HL-60 (cell line): ENCODE data around the gene SMIM26.

Experiments used
- DNase-seq, 2 experiments: peaks; one replicate each; pipeline ENCODE4 v3.0.0-alpha.2; 2010 to 2020; ENCODE audit warnings: low read depth in 1 of 2, low spot score in 1 of 2
- H3K27ac ChIP-seq: fragments of 250-450 bp; sonication (Bioruptor Pico); replicated peaks from 2 replicates; pipeline ENCODE4 v1.5.1; 2020; ENCODE audit warnings: mild to moderate bottlenecking, moderate library complexity
- H3K27me3 ChIP-seq: fragments of 250-450 bp; sonication (Bioruptor Pico); 2 replicates; pipeline ENCODE4 v1.5.1; 2021; ENCODE audit warnings: mild to moderate bottlenecking, moderate library complexity; ENCODE audit not compliant: insufficient read depth, poor library complexity, severe bottlenecking
- H3K4me3 ChIP-seq: replicated peaks from 2 replicates; pipeline ENCODE4 v1.5.1; 2011; ENCODE audit warnings: mild to moderate bottlenecking, control low read depth, low read length; ENCODE audit not compliant: insufficient read depth
- GABPA ChIP-seq: IDR thresholded peaks from 2 replicates; pipeline ENCODE4 v1.6.1; 2012; ENCODE audit warnings: low read depth
- POLR2AphosphoS5 ChIP-seq: IDR thresholded peaks from 2 replicates; pipeline ENCODE4 v1.6.1; 2012; ENCODE audit warnings: low read depth
- SPI1 ChIP-seq: IDR thresholded peaks from 2 replicates; pipeline ENCODE4 v1.6.1; 2012; ENCODE audit warnings: low read depth, mild to moderate bottlenecking, borderline replicate concordance
- TF ChIP-seq, protein P1 (sequence below): IDR thresholded peaks from 2 replicates; pipeline ENCODE4 v1.6.1; 2012; ENCODE audit warnings: low read depth; ENCODE audit not compliant: insufficient replicate concordance
- TF ChIP-seq, protein P2 (sequence below): IDR thresholded peaks from one replicate; pipeline ENCODE4 v1.5.1; 2011; ENCODE audit warnings: low read length, control low read depth, inconsistent platforms; ENCODE audit not compliant: insufficient read depth

SMIM26 gene

DNA sequence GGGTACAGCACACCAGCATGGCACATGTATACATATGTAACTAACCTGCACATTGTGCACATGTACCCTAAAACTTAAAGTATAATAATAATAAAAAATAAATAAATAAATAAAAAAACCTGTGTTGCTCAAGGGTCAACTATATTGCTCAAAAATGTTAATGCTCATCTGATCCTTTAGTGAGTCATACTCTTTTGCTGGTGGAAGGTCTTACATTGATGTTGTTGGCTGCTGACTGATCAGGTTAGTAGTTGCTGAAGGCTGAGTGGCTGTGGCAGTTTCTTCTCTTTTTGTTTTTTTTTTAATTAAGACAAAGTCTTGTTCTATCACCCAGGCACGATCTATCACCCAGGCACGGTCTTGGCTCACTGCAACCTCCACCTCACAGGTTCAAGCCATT, 29.6 kb upstream of the SMIM26 start:
- TF ChIP-seq SPI1 (no peak), POLR2AphosphoS5 (no peak), GABPA (no peak)
- TF ChIP-seq, protein P1, sequence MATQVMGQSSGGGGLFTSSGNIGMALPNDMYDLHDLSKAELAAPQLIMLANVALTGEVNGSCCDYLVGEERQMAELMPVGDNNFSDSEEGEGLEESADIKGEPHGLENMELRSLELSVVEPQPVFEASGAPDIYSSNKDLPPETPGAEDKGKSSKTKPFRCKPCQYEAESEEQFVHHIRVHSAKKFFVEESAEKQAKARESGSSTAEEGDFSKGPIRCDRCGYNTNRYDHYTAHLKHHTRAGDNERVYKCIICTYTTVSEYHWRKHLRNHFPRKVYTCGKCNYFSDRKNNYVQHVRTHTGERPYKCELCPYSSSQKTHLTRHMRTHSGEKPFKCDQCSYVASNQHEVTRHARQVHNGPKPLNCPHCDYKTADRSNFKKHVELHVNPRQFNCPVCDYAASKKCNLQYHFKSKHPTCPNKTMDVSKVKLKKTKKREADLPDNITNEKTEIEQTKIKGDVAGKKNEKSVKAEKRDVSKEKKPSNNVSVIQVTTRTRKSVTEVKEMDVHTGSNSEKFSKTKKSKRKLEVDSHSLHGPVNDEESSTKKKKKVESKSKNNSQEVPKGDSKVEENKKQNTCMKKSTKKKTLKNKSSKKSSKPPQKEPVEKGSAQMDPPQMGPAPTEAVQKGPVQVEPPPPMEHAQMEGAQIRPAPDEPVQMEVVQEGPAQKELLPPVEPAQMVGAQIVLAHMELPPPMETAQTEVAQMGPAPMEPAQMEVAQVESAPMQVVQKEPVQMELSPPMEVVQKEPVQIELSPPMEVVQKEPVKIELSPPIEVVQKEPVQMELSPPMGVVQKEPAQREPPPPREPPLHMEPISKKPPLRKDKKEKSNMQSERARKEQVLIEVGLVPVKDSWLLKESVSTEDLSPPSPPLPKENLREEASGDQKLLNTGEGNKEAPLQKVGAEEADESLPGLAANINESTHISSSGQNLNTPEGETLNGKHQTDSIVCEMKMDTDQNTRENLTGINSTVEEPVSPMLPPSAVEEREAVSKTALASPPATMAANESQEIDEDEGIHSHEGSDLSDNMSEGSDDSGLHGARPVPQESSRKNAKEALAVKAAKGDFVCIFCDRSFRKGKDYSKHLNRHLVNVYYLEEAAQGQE, result no peak
- TF ChIP-seq, protein P2, sequence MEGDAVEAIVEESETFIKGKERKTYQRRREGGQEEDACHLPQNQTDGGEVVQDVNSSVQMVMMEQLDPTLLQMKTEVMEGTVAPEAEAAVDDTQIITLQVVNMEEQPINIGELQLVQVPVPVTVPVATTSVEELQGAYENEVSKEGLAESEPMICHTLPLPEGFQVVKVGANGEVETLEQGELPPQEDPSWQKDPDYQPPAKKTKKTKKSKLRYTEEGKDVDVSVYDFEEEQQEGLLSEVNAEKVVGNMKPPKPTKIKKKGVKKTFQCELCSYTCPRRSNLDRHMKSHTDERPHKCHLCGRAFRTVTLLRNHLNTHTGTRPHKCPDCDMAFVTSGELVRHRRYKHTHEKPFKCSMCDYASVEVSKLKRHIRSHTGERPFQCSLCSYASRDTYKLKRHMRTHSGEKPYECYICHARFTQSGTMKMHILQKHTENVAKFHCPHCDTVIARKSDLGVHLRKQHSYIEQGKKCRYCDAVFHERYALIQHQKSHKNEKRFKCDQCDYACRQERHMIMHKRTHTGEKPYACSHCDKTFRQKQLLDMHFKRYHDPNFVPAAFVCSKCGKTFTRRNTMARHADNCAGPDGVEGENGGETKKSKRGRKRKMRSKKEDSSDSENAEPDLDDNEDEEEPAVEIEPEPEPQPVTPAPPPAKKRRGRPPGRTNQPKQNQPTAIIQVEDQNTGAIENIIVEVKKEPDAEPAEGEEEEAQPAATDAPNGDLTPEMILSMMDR, result no peak
- H3K27ac ChIP-seq, result no peak overlapping the region
- no peak for DNase-seq
- no peak overlapping the region for H3K4me3 ChIP-seq
- H3K27me3 ChIP-seq, result no peaks in the 10 kb centered on the region

DNA sequence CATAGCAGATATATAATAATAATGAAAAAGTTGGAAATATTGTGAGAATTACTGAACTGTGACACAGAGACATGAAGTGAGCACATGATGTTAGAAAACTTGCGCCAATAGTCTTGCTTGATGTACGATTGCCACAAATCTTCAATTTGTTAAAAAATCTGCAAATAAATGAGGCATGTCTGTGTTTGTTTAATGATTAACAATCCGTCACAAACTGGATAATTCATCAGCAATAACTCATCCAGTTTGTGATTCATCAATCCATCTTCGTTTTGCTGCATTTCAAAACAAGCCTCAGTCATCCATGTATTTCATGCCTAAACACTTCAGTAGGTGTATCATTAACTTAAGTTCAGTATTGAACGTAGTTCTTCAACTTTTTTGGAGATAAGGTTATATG, 25.5 kb upstream of the SMIM26 start:
- no peak for DNase-seq
- H3K27me3 ChIP-seq, result no peaks in the 10 kb centered on the region
- no peak overlapping the region for H3K4me3 ChIP-seq
- H3K27ac ChIP-seq, result no peak overlapping the region
- TF ChIP-seq POLR2AphosphoS5 (no peak), GABPA (no peak), SPI1 (no peak)
- TF ChIP-seq, protein P1, result no peak
- TF ChIP-seq, protein P2, result no peak

DNA sequence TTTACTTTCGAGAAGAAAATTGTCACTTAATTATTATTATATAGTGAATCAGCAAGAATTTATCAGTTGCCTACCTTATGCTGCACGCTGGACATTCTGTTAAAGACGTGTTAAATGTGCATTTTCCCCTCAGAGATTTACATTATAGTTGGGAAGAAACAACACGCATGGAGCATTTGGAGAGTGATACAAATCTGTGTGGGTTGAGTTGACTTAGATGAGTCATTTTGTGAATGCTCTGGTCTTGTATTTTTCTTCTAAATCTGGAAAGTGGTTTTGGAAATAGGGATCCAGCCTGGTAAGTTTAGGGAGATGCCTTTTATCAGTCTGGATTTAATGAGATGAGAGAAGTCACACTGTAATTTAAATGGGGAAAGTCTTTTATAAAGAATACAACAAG, 24.0 kb upstream of the SMIM26 start:
- no peak for TF ChIP-seq GABPA
- no peak for TF ChIP-seq POLR2AphosphoS5
- TF ChIP-seq, protein P2, result no peak
- TF ChIP-seq SPI1, result no peak
- TF ChIP-seq, protein P1, result no peak

More for the DNA sequence above, 24.0 kb upstream of the SMIM26 start:
- DNase-seq, result no peak
- H3K4me3 ChIP-seq, result no peak overlapping the region
- no peak overlapping the region for H3K27ac ChIP-seq
- no peaks in the 10 kb centered on the region for H3K27me3 ChIP-seq
